NCI-H524 treated with DMSO at 0.1 percent for 48 hours (cell line): Measurements from ENCODE around the gene FTCD.
"Not testable (repeated sequence)": the region's sequence is repeated elsewhere in the genome, so short reads cannot be mapped to it uniquely, and the experiment has no call there.

Experiments
- DNase-seq: peaks from one replicate; lab custom pipeline; 2025; lab: John Stamatoyannopoulos, UW

FTCD gene, protein sequence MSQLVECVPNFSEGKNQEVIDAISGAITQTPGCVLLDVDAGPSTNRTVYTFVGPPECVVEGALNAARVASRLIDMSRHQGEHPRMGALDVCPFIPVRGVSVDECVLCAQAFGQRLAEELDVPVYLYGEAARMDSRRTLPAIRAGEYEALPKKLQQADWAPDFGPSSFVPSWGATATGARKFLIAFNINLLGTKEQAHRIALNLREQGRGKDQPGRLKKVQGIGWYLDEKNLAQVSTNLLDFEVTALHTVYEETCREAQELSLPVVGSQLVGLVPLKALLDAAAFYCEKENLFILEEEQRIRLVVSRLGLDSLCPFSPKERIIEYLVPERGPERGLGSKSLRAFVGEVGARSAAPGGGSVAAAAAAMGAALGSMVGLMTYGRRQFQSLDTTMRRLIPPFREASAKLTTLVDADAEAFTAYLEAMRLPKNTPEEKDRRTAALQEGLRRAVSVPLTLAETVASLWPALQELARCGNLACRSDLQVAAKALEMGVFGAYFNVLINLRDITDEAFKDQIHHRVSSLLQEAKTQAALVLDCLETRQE

DNA sequence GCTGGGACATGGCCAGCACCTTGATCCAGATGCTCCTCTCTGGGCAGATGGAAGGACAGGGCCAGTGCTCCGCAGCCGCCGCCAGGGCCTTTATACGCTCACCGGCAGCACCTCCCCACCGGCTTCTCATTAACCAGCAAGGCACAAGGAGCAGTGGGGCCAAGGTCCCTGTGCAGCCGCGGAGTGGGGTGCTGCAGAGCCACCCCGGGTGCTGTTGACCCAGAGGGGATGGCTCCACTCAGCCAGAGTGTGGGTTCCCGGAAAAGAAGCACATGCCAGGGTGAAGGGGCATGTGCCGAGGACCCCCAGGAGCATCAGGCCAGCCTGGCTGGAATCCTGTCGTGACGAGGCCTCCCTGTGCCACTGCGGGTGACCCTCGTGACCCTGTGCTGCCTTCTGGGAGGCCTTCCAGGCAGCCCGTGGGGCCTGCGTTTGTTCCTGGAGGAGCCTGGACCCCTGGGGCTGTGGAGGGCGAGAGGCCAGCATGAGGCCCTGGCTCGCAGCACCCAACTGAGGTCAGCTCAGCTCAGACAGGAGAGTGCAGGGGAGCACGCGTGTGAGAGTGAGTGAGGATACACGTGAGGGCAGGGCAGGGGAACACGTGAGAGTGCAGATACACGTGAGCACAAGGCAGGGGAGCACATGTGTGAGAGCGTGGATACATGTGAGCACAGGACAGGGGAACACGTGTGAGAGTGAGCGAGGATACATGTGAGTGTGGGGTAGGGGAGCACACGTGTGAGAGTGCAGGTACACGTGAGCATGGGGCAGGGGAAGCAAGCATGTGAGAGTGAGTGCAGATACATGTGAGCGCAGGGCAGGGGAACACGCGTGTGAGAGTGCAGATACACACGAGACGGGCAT lies at the start of gene FTCD:
TSS of gene FTCD (minus strand) at position 66 of the 864 bp plus-strand sequence. CDS start at position 10, 56 bp downstream.
- DNase-seq: no peak

DNA sequence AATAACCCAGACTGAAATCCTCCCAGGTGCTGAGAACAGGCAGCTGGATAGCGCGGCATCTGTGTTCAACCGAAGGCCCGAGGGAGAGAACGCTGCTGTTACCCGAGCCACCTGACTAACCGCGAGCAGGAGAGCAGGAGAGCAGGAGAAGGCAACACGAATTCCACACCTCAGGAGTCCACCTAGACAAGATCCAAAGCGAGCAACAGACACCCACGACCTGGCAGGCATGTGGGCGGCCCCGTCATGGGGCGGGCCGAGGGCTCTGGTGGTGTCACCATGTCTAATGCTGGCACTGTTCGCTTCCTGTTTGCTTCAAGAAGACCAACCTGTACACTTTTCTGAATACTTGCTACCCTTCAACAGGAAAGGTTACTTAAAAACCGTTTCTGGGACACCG lies 49.8 kb upstream of the FTCD start:
- no peak for DNase-seq

DNA sequence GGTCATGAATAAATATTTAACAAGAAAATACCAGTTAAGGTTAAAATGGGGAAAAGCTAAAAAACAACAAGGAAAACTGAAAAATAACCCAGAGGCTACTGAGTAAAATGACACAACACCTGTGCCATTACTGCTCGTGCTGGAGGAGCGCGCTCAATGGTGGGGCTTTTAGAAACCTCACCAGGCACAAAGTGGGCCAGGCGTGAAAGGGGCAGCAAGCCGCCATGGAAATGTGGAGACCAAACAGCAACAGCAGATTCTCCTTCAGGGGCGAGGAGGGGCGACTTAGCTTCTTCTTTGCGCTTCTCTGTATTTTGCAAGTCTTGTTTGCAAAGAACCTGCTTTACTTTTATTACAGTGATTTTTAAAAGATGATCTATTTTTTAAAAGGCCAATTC lies 47.8 kb upstream of the FTCD start:
- no peak for DNase-seq

DNA sequence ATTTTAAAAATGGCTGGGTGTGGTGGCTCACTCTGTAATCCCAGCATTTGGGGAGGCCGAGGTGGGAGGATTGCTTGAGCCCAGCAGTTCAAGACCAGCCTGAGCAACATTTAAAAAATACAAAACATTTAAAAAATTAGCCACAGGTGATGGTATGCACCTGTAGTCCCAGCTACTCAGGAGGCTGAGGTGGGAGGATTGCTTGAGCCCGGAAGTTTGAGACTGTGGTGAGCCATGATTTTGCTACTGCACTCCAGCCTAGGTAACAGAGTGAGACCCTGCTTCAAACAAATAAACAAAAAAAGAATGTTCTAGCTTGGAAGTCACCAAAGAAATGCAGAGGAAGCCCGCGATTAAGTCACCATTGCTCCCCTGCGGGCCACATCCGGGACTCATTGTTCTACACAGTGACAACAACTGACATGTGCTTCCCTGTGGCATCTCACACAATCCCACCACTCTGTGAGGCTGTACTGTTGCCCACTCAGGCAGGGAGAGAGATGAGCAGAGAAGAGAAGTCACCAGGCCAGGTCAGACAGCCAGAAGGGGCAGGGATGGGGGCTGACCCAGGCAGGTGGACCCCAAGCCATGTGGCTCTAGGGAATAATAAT lies 47.3 kb upstream of the FTCD start:
- DNase-seq: no peak

DNA sequence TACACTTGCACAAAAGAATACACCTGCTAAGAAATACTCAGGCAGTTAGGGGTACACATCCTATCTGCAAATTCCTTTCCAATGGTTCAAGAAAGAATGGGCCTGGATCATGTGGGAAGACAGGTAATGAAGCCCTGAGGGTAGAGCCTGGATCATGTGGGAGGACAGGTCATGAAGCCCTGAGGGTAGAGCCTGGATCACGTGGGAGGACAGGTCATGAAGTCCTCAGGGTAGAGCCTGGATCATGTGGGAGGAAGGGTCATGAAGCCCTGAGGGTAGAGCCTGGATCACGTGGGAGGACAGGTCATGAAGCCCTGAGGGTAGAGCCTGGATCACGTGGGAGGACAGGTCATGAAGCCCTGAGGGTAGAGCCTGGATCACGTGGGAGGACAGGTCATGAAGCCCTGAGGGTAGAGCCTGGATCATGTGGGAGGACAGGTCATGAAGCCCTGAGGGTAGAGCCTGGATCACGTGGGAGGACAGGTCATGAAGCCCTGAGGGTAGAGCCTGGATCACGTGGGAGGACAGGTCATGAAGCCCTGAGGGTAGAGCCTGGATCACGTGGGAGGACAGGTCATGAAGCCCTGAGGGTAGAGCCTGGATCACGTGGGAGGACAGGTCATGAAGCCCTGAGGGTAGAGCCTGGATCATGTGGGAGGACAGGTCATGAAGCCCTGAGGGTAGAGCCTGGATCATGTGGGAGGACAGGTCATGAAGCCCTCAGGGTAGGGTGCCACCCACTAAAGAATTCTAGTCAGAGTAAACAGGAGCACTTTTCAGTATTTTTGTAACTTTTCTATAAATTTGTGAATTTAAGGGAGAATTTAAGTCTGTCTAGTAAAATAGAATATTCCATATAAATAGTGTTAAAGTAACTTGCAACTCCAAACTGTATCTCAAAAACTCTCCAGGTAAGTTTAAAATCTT lies 45.8 kb upstream of the FTCD start:
- DNase-seq: not testable (repeated sequence)

DNA sequence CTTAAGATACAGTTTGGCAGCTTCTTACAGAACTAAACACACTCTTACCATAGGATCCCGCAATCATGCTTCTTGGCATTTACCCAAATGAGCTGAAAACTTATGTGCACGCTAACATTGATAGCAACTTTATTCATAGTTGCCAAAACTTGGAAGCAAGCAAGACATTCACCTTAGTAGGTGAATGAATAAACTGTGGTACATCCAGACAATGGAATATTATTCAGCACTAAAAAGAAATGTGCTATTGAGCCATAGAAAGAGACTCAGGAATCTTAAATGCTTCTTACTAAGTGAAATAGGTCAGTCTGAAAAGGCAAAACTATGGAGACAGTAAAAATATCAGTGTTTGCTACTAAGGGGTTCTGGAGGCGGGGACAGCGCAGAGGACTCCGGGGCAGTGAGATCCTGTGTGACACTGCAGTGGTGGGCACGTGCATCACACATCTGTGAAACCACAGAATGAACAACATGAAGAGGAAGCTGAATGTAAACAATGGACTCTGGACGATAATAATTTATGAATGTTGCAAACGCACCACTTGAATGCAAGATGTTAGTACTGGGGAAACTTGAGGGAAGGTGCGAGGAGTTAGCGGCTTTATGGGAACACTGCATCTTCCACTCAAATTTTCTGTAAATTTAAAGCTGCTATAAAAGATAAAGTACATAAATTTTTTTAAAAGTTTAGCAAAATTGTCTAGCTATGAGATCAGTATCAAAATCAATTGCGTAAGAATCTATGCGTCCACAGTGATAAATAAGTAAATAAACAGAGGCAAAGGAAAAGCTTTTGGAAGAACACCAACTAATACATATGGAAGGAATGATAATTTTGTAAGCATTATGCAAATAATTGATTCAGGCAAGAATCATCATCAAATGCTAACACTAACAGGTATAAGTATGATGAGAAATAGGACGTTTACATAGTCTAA lies 44.3 kb upstream of the FTCD start:
- no peak for DNase-seq

DNA sequence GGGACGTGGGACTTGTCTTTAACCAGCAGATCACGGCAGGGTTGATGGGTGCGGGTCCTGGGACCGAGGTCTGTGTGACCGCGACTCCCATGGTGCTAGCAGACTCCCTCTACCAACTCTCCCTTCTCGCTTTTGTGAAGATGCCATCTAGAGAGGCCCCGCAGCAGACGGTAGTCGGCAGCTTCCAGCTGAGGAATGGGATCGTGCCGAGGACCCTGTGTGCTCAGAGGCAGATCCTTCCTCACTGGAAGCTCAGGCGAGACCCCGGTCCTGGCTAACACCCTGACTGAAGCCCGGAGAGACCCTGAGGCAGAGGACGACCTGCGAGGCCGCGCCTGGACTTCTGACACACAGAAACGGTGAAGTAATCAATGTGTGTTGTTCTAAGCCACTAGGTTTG lies 41.4 kb upstream of the FTCD start:
- DNase-seq: no peak

DNA sequence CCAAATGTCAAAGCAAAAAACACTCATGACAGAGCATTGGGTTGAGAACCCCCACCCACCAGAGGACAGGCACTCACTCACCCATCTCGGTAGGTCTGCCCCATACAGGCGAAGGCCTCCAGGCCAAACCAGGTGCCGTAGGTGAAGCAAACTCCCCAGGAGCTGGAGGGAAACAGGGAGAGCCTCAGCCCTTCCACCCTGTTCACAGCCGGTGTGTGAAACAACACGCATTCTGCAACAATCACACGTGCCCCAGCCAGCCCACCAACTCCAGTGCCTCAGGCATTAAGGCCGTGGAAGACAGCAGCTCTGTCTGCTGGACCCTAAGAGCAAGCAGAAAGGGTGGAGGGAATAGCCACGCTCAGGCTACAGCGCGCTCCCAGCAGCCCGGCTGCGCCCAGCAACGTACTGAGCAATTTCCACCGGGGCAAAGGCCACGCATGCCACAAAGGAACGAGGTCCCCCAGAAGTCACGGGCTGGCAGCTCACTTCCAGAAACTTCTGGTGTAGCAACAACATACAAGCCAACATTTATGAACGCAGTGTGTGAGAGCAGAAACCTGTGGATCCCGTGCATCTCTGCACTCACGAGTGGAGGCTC lies 40.3 kb upstream of the FTCD start:
- no peak for DNase-seq

DNA sequence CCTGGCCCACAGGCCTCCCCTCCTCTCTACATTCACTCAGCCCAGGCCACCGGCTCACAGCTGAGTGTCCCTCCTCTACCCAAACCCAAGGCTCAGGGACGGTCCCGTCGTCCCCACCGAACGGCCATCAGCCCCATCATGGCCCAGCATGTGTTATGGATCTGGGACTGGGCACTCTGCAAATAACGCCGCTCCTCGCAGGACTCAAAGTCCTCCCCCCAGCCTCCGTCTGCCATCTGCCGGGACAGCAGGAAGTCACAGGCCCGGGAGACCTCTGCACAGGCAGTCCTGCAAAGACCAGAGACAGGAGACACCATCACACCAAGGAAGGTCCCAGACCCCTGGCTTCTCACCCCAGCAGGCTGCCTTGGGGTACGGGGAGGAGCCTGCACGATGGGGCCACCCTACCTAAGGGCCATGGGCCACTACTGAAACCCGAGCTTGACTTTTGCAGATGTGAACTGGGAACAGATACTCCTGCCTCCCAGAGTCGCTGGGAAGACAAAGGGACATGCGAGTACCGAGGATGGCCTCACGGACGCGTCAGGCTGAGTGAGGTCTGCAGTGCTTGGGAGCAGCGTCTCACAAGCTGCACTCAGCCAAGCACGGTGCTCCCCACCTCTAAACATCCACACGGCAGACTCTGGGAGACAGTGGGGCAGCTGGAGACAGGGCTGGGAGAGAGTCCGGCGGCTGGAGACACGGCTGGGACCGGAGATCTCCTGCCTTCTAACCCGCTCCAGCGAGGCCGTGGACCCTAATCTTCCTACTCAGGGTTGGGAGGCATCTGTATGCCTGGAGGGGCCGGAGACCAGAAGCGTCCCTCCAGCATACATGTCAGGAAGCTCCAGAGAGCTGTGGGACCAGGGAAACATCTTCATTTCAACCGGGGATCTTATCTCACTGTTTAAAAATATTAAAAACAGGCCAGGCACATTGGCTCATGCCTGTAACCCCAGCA lies 39.3 kb upstream of the FTCD start:
- no peak for DNase-seq

DNA sequence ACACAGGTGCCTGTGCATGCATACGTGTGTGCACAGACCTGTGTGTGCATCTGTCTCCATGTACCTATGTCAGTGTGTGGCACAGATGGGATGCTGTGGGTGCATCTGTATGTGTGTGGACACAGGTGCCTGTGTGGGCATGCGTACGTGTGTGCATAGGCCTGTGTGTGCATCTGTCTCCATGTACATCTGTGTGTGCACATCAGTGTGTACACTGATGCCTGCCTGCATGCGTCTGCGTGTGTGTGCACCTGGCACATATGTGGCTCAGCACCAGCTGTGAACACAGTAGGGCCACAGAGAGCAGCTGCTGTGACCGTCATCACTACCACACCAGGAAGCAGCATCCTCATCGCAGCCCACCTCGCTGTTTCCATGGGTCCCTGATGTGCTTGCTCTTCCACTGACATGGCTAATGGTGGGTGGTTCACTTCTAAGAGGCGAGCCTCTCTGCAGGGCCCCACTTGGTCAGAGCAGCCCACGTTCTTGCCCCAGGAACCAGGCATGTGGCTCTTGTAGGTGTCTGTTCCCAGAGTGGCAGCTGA lies 38.5 kb upstream of the FTCD start:
- no peak for DNase-seq

DNA sequence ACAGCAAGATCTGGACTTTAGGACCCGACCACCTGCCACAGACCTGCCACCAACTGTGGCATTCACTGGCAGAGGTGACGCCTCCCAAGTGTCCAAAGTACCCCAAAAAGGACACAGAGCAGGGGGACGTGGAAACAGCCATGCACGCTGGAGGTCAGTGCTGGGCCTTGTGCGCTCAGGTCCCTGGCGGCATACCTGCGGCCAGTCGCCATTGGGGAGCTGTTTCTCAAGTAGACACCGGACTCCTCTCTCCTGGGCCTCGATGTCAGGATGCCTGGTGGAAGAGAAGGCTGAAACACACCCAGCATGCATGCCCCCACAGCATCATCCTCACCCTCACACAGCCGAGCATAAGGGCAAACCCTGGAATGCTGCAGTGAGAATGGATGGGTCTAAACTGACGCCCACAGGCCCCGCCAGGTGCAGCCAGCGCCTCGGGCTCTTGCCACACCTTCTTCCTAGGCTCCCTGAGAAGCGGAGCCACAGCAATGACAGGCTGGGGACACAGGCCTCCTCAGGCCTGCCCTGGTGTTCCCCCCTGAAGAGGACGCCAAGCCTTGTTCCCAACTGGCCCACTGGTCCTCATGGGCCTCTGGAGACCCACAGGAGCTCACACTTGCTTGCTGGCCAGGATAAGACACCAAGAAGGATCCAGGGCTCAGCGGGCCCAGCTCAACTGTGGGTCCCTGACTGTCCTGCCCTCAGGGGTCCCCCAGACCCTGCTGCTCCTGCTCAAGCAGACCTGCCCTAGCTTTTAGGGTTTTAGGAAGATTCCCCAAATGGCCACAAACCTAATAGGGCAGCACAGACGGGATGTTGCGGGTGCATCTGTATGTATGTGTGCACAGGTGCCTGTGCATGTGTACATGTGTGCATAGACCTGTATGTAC lies 36.6 kb upstream of the FTCD start:
- no peak for DNase-seq

DNA sequence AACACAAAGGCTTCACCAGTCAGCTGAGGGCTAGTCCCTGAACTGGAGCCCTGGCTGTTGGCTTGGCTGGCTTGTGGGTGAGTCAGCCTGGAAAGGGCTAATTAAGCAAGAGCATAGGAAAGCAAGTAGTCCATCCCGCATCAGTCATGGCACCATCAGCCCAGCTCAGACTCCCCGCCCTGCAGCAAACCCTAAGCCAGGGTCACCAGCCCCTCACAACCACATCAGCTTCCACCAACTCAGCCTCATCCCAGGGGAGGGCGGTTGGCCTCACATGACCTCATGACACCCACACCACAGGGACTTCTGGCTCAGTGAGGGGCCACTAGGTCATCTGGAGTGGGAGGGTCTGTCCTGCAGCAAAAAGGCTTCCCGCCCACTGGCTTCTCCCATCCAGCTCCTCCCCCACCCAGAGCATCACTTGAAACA lies 35.9 kb upstream of the FTCD start:
- DNase-seq: no peak

DNA sequence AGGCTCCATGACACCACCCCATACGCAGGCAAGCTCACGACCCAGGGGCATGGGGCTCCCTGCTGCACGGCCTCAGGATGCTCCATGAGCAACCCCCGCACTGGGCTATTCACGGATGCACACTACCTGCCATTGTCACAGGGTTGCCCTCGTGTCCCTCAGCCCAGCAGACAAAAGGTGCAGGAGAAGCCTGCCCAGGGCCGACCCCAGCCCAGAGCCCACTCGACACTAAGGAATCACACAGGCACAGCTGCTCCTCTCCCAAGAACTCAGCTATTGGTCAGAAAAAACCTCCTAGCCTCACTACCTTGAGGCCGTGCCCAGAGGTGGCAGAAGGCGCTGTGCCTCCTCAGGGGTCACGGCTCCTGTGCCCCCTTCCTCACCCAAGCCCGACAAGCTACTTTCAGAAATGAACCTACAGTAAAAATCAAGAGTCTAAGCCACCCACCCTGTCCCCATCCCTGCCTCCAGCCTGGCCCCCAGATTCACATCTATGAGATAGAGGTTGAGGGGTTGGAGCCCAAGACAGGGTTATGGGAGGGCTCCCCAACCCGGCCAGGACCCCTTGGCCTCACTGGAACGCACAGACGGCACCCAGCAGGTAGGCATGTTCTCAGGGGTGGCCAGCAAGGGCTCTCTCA lies 35.2 kb upstream of the FTCD start:
- DNase-seq: no peak

DNA sequence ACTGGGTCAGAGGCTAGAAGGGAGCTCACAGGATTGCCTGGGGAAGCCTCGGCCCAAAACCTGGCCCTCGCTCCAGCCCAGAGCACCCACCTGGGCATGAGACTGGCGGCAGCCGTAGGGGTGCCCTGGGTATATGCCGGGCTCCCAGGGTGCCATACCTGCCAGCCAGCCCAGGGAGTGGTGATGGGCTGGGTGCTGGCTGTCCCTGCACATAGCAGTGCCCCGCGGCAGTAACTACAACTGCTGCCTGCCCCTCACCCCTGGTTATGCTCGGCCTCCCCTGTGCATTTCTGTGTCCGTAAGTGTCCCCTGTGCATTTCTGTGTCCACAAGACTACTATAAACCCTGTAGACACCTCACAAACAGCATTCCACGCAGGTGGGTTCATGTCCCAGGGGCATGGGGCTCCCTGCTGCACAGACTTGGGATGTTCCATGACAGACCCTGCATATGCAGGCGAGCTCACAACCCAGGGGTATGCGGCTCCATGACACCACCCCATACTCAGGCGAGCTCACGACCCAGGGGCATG lies 34.6 kb upstream of the FTCD start:
- no peak for DNase-seq

DNA sequence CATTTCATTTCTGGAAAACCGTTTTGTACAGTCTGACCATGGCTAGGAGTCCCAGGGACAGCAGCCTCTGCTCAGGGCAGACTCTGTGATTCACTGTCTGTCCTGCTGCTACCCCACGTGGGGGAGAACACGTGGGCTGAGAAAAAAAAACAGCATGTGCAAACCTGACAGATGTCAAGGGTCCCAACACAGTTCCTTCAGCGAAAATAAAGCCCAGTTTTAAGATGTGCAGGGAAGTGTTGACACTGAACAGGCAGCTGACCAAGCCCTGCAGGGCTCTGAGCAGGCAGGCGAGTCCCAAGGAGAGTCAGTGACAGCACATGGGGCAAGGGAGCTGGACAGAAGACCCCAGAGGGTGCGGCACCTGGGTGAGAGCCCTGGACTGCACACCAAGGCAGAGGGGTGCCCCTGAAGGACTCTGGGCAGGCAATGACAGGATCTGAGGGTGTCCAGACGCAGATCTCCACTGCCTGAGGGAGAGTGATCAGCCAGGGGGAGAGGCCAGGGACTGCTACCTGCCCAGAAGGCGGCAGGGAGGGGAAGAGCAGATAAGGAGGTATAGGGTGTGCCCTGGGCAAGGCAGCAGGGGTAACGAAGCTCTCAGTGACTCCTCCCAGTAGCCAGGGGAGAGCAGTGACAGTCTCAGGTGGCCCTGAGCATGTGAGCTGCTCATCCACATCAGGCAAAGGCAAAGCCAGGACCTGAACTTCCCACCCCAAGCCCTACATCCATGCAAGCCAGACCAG lies 34.0 kb upstream of the FTCD start:
- DNase-seq: no peak
